Measurements from ENCODE around the gene SYT5. TPM values are rescaled to one million over a fixed set of nuclear protein-coding genes. Genes with fewer than 3 reads are reported as not detected.

The SYT5 gene
- total and polyA plus RNA-seq, 9 of the 15 experiments (the other 6 are each of a cell fraction or from before 2014, with no cell fraction given), result 1.3 to 20.9 (median 8.8) TPM

DNA sequence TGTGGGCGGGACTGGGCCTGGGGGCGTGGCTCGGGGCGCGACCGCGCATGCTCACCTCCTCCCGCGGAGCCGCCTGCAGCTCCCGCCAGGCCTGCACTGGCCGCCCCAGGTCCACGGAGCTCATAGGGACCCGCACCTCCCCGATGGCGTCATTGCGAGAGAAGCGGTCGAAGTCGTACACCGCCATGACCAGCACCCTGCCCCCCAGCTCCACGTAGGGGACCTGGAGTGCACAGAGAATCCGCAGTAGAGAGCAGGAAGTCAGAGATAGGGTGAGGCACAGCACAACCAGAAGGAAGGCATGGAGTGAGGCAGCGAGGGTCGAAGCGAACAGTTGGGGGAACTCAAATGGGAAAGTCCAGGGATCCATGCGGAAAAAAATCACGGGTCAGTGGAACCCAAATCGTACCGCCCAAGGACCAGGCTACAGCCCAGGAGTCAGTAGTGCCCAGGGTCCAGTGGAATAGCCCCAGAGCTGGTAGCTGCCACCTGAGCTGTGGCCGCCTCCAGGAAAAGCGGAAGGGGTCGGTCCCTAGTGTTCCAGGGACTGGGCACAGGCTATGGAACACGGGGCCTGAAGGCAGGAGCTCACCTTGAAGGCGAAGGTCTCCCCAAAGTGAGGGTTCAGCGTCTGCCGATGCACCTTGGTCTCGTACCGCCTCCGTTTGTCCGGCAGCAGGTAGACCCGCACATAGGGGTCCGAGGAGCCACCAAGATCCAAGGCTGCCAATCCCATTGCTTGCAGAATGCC is 4.8 kb downstream of the SYT5 start (continued):
- TF ChIP-seq CUX1 (CRISPR knock-in tag; IDR thresholded peaks at IDR 0.05), result no peak
- TF ChIP-seq TRIM25 (IDR thresholded peaks at IDR 0.05; ENCODE audit: borderline replicate concordance), result no peak
- TF ChIP-seq TRIM28 (IDR thresholded peaks at IDR 0.05), result peak; percentile 58; the same call in 1 of the 2 replicates
- TF ChIP-seq PHB2 (IDR thresholded peaks at IDR 0.05; ENCODE audit: low read depth), result peak; percentile 43; the same call in 1 of the 2 replicates
- peak; percentile 60 for TF ChIP-seq DPF2 (IDR thresholded peaks at IDR 0.05)
- 0 out of 2 replicates have a peak, but pooled peaks have one; percentile 6 for TF ChIP-seq SOX6 (IDR thresholded peaks at IDR 0.05)
- TF ChIP-seq BRF1 (IDR thresholded peaks at IDR 0.05; ENCODE audit: borderline replicate concordance, extremely low read depth, insufficient read length), result no peak
- peak; percentile 93 for TF ChIP-seq ATF7 (IDR thresholded peaks at IDR 0.05)
- TF ChIP-seq CHD2 (IDR thresholded peaks at IDR 0.05; ENCODE audit: low read depth, low read length), result no peak
- TF ChIP-seq ARHGAP35 (IDR thresholded peaks at IDR 0.05; ENCODE audit: partially characterized antibody), result no peak
- 0 out of 2 replicates have a peak, but pooled peaks have one; percentile 47 for TF ChIP-seq DNMT1 (IDR thresholded peaks at IDR 0.05)
- peak; percentile 24; the same call in 1 of the 2 replicates for TF ChIP-seq CREB3L1 (IDR thresholded peaks at IDR 0.05; ENCODE audit: borderline replicate concordance, low read depth)
- TF ChIP-seq ZNF592 (IDR thresholded peaks at IDR 0.05), result peak; percentile 90
- TF ChIP-seq E2F4 (CRISPR knock-in tag; IDR thresholded peaks at IDR 0.05; ENCODE audit: low read depth), result no peak
